Osteoblast (primary cell): ENCODE results near the gene BIRC5. TPM values are rescaled to one million over a fixed set of nuclear protein-coding genes. Genes with fewer than 3 reads are reported as not detected.
"Not testable (repeated sequence)": the region's sequence is repeated elsewhere in the genome, so short reads cannot be mapped to it uniquely, and the experiment has no call there.

Experiments
- DNase-seq: peaks from one replicate; pipeline ENCODE4 v3.0.0; 2011; ENCODE audit warnings: low spot score, mixed read lengths; ENCODE audit not compliant: insufficient read length; ENCODE audit errors: missing footprints
- H2AFZ ChIP-seq: 2 replicates; pipeline ENCODE4 v1.6.0; 2011; ENCODE audit warnings: mild to moderate bottlenecking, low read length
- H3K27ac ChIP-seq: 2 replicates; pipeline ENCODE4 v1.5.1; 2011; ENCODE audit warnings: mild to moderate bottlenecking, low read depth, low read length, moderate library complexity
- H3K27me3 ChIP-seq: 2 replicates; pipeline ENCODE4 v1.6.0; 2012; ENCODE audit warnings: mild to moderate bottlenecking, control low read depth, inconsistent platforms, low read length, moderate library complexity; ENCODE audit not compliant: insufficient read depth
- H3K36me3 ChIP-seq: 2 replicates; pipeline ENCODE4 v1.5.1; 2011; ENCODE audit warnings: mild to moderate bottlenecking, low read length, control low read depth, moderate library complexity; ENCODE audit not compliant: insufficient read depth
- H3K4me1 ChIP-seq: 2 replicates; pipeline ENCODE4 v1.5.1; 2011; ENCODE audit warnings: mild to moderate bottlenecking, low read length, control low read depth, moderate library complexity; ENCODE audit not compliant: insufficient read depth
- H3K4me2 ChIP-seq: 2 replicates; pipeline ENCODE4 v1.6.0; 2011; ENCODE audit warnings: mild to moderate bottlenecking, low read length; ENCODE audit not compliant: insufficient read depth
- H3K4me3 ChIP-seq: fragments of 200-600 bp; sonication (generic); 3 replicates; pipeline ENCODE4 v1.5.1; 2012; ENCODE audit warnings: mild to moderate bottlenecking, low read length, inconsistent platforms; ENCODE audit not compliant: insufficient read depth
- H3K79me2 ChIP-seq: 2 replicates; pipeline ENCODE4 v1.6.0; 2012; ENCODE audit warnings: mild to moderate bottlenecking, low read length, control low read depth, inconsistent platforms; ENCODE audit not compliant: insufficient read depth
- H3K9me3 ChIP-seq: 2 replicates; pipeline ENCODE4 v1.5.1; 2011; ENCODE audit warnings: low read depth, low read length, control low read depth
- H4K20me1 ChIP-seq: 2 replicates; pipeline ENCODE4 v1.6.0; 2012; ENCODE audit warnings: mild to moderate bottlenecking, low read length, control low read depth; ENCODE audit not compliant: insufficient read depth
- total RNA-seq: library from RNA; depleted of rRNA; stranded (reverse); fragments of >200 nt; gene quantifications from 2 replicates; pipeline ENCODE4 v1.2.3, GENCODE V29; 2012
- TF ChIP-seq, protein P1 (sequence below): IDR thresholded peaks from 2 replicates; pipeline ENCODE4 v1.5.1; 2011; ENCODE audit warnings: mild to moderate bottlenecking, low read depth, low read length, moderate library complexity; ENCODE audit errors: extremely low read depth

Gene BIRC5
- total RNA-seq, 1 donor: 8.0 TPM

DNA sequence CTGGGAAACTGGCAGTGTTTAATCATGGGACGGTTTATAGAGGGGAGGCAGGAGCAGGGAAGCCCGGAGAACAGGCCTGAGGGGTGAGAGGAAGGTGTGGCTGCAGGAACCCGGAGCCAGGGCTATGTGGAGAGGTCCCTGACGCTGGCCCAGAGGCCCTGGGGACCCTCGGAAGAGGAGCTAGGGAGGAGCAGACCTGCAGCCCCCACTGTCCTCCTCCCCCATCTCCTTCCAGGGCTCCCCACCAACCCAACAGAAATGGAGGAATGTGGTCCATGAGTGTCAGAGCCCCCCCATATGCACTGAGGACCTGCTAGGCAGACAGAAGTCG lies 37.7 kb downstream of the BIRC5 start:
- H3K4me1 ChIP-seq: peaks cover 9% of the 10 kb centered on the region
- peaks cover 6% of the 10 kb centered on the region for H3K27me3 ChIP-seq
- H2AFZ ChIP-seq: no peak overlapping the region
- no peaks in the 10 kb centered on the region for H4K20me1 ChIP-seq
- no peak for DNase-seq
- no peak overlapping the region for H3K27ac ChIP-seq
- H3K36me3 ChIP-seq: no peaks in the 10 kb centered on the region
- TF ChIP-seq, protein P1, sequence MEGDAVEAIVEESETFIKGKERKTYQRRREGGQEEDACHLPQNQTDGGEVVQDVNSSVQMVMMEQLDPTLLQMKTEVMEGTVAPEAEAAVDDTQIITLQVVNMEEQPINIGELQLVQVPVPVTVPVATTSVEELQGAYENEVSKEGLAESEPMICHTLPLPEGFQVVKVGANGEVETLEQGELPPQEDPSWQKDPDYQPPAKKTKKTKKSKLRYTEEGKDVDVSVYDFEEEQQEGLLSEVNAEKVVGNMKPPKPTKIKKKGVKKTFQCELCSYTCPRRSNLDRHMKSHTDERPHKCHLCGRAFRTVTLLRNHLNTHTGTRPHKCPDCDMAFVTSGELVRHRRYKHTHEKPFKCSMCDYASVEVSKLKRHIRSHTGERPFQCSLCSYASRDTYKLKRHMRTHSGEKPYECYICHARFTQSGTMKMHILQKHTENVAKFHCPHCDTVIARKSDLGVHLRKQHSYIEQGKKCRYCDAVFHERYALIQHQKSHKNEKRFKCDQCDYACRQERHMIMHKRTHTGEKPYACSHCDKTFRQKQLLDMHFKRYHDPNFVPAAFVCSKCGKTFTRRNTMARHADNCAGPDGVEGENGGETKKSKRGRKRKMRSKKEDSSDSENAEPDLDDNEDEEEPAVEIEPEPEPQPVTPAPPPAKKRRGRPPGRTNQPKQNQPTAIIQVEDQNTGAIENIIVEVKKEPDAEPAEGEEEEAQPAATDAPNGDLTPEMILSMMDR: no peak
- no peak overlapping the region for H3K4me3 ChIP-seq
- H3K4me2 ChIP-seq: no peak overlapping the region
- H3K79me2 ChIP-seq: no peaks in the 10 kb centered on the region
- no peaks in the 10 kb centered on the region for H3K9me3 ChIP-seq

DNA sequence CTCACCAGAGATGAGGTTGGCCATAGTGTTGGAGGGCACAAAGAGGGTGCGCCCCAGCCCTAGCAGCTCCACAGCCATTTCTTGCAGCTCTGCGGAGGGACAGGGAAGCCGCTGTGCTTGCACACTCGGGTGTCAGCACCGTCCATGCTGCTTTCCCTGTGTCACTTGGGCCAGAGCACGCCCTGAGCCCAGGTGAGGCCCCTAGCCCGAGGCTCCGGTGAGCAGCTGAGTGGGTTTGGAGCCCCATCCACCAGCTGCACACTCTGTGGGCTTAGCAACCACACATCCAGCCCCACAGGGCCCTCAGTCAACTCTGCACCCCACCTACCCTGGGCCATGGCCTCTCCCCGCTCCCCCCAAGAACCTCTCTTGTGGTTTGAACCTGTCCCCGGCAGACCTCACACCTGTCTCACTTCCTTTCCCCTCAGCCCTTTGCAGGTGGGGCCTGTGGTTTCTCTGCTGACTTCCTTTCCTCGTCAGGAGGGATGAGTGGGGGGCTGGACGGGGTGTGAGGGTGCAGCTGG lies 38.1 kb downstream of the BIRC5 start:
- Histone ChIP-seq H2AFZ (no peak overlapping the region), H3K79me2 (no peaks in the 10 kb centered on the region), H4K20me1 (no peaks in the 10 kb centered on the region), H3K4me1 (peaks cover 9% of the 10 kb centered on the region), H3K4me2 (no peak overlapping the region), H3K36me3 (no peaks in the 10 kb centered on the region), H3K4me3 (no peak overlapping the region), H3K9me3 (no peaks in the 10 kb centered on the region), H3K27me3 (peaks cover 6% of the 10 kb centered on the region), H3K27ac (no peak overlapping the region)
- TF ChIP-seq, protein P1: no peak
- peak; percentile 48 for DNase-seq

DNA sequence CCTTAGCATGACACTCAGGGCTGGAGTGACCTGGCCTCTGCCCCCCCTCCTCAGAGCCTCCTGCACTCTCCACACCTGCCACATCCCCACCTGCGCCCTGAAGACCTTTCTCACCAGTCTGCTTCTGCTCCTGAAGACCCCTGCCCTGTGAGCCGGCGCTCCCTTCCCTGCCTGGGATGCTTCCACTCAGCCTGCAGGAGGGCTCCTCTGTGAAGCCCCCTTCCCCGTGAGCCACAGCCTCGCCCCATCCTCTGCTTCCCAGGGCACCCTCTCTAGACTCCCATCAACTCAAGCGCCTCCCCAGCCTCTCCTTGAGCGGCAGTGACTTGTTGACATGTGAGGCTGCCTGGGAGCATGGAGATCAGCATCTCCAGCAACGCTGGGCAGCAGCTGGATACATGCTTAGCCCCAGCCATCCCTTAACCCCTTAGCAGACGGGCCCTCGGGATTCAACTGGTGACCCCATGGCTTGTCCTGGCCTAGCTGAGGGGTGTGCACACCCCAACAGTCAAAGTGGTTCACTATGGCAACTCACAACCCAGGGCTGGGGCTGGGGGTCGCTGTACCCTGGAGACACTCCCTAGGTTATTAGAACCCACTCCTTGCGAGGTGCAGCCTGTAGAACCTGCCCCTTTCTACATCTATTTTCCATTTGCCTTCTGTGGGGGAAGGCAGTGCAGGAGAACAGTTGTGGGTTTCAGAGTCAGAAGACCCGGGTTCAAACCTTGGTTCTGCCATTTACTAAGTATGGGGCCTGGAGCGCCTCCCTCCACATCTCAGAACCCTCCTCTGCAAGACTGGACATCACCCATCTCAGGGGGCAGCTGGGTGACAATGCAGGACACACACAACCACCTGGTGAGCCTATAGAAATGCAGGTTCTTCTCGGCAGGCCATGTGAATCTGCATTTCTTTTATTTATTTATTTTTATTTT lies 38.9 kb downstream of the BIRC5 start:
- Histone ChIP-seq H3K36me3 (no peaks in the 10 kb centered on the region), H4K20me1 (no peaks in the 10 kb centered on the region), H3K79me2 (no peaks in the 10 kb centered on the region), H3K9me3 (no peaks in the 10 kb centered on the region), H3K4me1 (peaks cover 9% of the 10 kb centered on the region), H3K27ac (no peak overlapping the region), H3K27me3 (peaks cover 6% of the 10 kb centered on the region), H2AFZ (no peak overlapping the region), H3K4me3 (no peak overlapping the region), H3K4me2 (no peak overlapping the region)
- peak; percentile 83 for DNase-seq
- TF ChIP-seq, protein P1: no peak

DNA sequence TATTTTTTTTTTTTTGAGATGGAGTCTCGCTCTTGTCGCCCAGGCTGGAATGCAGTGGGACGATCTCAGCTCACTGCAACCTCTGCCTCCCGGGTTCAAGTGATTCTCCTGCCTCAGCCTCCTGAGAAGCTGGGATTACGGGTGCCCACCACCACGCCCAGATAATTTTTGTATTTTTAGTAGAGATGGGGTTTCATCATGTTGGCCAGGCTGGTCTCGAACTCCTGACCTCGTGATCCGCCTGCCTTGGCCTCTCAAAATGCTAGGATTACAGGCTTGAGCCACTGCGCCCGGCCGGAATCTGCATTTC lies 39.5 kb downstream of the BIRC5 start:
- H2AFZ ChIP-seq, H3K27ac ChIP-seq, DNase-seq, H4K20me1 ChIP-seq, H3K36me3 ChIP-seq, H3K27me3 ChIP-seq, H3K9me3 ChIP-seq, H3K4me1 ChIP-seq, H3K79me2 ChIP-seq: not testable (repeated sequence)
- Histone ChIP-seq H3K4me2 (peak overlapping the region; percentile 89), H3K4me3 (peak overlapping the region; percentile 94)
